ENCODE results near the gene POLR3A.

The POLR3A gene

DNA sequence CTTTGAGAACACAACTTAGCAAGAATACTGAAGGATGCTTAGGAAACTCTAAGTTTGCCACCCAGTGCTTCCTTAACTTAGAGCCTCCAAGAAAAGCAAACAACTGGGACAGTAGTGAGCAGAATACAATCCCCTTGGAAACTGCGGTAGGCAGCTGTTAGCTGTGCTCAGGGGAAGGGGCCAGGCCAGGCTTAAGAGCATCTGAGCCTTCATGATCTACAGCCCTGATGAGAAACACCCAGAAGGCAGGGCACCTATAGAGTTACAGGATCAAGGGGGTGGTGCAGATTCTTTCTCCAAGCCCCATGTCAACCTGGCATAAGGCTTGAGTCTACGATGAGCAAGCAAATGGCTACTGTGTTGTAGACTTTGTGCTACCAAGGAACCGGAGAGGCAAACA, 51.4 kb downstream of the POLR3A start:
- DNase-seq (ENCODE audit: low read depth in 2 of 2), result no peak

- no peak for DNase-seq (ENCODE audit: low read depth in 2 of 2)
Measured at GRCh38 chr10:77977016-77977415, 52.3 kb downstream of the POLR3A start.

- no peak for DNase-seq (ENCODE audit: low read depth in 2 of 2)
Measured at GRCh38 chr10:77975086-77975666, 54.1 kb downstream of the POLR3A start.

GRCh38 chr10:77974396-77975074, 54.8 kb downstream of the POLR3A start:
- no peak for DNase-seq (ENCODE audit: low read depth in 2 of 2)

DNA sequence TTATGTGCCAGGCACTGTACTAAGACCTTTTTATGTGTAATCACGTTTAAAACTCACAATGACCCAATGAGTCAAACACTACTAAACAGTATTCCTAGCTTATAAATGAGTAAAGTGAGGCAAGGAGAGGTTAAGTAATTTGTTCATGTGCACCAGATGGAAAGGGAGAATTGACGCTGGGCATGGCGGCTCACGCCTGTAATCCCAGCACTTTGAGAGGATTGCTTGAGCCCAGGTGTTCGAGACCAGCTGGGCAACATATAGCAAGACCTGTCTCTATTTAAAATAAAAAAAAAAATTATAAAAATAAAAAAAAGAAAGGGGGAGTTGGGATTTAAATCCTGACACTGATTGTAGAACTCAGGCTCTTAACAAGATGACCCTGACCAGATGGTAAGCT, 56.0 kb downstream of the POLR3A start:
- no peak for DNase-seq (ENCODE audit: low read depth in 2 of 2)

DNA sequence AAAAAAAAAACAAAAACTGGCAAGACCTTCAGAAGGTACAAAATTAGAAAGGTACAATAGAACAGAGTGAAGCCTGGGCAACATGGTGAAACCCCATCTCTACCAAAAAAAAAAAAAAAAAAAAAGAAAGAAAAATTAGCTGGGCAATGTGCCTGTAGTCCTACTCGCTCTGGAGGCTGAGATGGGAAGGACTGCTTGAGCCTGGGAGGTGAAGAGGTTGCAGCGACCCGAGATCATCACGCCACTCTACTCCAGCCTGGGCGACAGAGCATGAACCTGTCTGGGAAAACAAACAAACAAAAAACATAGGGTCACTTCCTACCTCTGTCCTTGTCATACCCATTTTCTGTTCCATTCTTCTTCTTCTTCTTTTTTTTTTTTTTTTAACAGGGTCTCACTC, 57.2 kb downstream of the POLR3A start:
- DNase-seq (ENCODE audit: low read depth in 2 of 2), result no peak

DNA sequence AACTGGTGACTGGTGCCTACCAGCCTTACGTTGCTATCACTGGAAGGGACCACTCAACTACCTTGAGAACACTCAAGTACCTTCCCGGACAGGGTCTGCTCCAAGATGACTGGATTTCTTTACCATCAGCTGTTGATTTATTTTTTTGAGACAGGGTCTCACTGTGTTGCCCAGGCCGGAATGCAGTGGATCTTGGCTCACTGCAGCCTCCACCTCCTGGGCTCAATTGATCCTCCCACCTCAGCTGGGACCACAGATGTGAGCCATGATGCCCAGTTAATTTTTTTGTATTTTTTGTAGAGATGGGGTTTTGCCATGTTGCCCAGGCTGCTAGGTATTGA, 57.5 kb downstream of the POLR3A start:
- DNase-seq (ENCODE audit: low read depth in 2 of 2), result no peak

DNA sequence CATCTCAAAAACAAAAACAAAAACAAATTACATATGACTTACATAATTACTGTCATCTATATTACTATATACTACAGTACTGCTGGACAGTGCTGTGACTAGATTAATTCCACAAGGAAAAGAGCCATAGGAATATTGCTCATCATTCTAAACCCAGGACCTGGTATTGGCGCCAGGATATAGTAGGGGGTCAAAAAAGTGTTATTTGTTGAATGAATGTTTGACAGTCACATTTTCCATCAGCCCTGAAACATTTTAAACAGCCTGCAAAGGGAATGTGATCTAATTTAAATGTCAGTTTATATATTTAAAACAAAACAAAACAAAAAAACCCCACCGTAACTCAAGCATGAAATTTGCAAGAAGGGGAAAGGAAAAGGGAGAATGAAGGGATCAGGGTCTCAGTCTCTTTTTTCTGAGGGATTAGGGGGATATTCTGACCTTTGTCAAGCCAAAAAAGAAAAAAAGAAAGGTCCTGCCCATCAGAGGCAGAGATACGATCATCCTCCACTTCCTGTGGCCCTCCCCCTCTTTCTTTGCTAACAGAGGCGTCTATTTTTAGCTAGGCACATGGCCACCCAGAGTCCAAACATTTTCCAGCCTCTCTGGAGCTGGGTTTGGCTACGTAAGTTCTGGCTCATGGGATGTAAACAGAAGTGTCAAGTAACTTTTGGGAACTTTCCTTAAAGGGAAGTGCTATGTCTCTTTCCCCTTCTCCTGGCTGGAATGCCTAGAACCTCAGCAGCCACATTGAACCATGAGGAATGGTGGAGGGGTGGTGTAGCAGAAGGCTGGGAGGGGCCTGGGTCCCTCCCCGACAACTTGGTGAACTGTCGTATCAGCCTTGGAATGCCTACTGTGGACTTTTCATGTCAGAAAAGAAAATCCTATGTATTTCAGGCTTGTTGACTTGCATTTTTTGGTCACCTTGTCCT, 58.2 kb downstream of the POLR3A start:
- no peak for DNase-seq (ENCODE audit: low read depth in 2 of 2)

DNA sequence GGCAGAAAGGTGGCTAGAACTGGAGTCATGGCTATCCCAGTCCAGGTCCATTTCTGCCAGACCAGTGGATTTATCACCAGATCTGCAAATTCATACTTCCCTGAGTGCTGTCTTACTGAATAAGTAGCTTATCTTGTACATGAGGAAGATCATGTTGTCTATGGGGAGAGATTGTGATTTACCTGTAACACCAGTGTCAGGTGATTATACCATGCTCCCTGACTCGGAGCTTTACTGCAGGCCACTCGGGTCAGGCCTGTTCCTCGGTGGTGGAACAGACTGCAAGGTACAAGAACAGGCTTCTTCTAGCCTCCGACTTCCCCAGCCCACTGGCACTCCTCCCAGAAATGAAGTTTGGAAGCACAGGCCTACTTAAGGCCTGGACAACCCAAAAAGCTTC, 60.2 kb downstream of the POLR3A start:
- no peak for DNase-seq (ENCODE audit: low read depth in 2 of 2)

DNA sequence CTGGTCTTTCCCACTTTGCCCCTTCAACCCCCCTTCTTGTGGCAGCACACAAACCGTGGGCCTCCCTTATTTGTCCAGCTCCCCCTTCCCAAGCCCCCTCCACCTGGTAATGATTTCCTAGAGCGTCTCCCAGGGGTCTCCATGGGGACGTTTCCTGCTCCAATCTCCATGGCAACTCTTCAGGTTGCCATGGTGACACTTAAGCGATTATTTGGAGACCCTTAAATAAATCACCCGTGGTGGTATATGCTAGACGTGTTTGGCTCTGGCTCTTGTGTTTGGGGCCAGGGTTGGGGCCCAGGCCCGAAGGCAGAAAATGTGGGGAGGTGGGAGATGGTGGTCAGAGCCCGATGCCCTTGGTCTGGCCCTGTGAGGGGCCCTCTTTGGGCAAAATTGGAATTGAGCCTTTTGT, 61.7 kb downstream of the POLR3A start:
- DNase-seq (ENCODE audit: low read depth in 2 of 2), result no peak

- no peak for DNase-seq (ENCODE audit: low read depth in 2 of 2)
Measured at GRCh38 chr10:77965294-77965693, 64.0 kb downstream of the POLR3A start.

GRCh38 chr10:77964811-77965210, 64.5 kb downstream of the POLR3A start:
- DNase-seq (ENCODE audit: low read depth in 2 of 2), result no peak

DNA sequence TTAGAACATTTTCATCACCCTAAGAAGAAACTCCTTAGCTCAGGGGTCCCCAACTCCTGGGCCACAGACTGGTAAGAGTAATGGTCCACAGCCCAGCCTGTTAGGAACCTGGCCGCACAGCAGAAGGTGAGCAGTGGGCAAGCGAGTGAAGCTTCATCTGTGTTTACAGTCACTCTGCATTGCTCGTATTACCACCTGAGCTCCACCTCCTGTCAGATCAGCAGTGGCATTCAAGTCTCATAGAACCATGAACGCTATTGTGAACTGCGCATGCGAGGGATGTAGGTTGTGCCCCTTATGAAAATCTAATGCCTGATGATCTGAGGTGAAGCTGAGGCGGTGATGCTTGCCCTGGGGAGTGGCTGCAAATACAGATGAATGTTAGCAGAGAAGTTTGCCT, 65.4 kb downstream of the POLR3A start:
- DNase-seq (ENCODE audit: low read depth in 2 of 2), result no peak

GRCh38 chr10:77962350-77963146, 66.8 kb downstream of the POLR3A start:
- no peak for DNase-seq (ENCODE audit: low read depth in 2 of 2)

DNA sequence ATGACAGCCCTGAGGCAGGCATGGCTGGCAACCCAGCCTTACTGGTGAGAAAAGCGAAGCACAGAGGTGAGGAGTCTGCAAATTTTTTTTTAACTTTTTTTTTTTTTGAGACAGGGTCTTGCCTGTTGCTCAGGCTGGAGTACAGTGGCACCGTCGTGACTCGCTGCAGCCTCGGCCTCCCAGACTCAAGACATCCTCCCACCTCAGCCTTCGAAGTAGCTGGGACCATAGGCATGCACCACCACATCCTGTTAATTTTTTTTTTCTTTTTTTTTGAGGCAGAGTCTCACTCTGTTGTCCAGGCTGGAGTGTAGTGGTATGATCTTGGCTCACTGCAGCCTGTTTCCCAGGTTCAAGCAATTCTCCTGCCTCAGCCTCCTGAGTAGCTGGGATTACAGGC, 67.6 kb downstream of the POLR3A start:
- DNase-seq (ENCODE audit: low read depth in 2 of 2), result no peak

DNA sequence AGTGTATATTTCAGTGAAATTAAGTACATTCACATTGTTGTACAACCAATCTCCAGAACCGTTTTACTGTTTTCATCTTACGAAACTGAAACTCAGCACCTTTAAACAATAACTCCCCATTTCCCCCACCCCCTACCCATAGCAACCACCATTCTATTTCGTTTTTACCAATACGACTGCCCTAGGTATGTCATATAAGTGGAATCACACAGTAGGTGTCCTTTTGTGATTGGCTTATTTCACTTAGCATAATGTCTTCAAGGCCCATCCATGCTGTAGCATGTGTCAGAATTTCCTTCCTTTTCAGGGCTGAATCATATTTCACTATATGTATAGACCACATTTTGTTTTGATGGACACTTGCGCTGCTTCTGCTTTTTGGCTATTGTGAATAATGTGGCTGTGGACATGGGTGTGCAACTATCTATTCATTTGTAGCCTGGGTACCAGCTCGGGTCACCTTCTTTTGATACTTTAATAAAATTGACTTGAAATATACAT, 68.4 kb downstream of the POLR3A start:
- DNase-seq (ENCODE audit: low read depth in 2 of 2), result no peak

DNA sequence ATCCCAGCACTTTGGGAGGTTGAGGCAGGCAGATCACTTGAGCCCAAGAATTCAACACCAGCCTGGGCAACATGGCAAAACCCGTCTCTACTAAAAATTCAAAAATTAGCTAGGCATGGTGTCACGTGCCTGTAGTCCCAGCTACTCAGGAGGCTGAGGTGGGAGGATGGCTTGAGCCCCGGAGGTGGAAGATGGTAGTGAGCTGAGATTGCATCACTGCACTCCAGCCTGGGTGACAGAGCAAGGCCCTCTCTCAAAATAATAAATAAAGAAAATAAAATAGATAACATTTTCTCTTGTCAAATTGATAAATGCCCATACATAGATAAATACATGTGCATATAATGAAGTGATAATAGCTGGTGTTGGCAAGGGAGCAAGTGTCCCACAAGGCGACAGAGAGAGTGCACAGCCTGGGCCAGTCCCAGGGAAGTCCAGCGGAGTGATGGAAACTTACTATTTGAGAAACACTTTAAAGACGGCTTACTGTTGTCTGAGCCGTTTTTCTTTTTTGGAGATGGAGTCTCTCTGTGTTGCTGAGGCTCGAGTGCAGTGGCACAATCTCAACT, 69.3 kb downstream of the POLR3A start:
- DNase-seq (ENCODE audit: low read depth in 2 of 2), result no peak

GRCh38 chr10:77959384-77959783, 69.9 kb downstream of the POLR3A start:
- DNase-seq (ENCODE audit: low read depth in 2 of 2), result no peak

DNA sequence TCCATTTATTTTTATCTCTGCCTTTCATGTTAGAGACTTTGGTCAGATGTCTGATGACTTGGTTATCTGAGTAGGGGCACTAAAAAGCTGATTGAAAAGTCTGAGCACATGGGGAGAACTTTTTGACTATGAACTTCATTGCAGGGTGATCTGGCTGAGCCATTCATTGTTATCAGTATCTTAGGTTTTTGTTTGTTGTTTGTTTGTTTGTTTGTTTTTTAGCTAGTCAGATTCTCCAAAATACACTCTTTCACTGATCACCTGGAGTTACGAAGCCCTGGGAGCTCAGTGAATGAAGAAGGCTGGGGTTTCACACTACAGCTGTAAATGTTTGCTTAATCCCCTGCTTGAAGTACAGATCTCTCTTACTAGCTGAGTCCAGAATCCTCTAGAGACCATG, 74.2 kb downstream of the POLR3A start:
- DNase-seq (ENCODE audit: low read depth in 2 of 2), result no peak

GRCh38 chr10:77949167-77949566, 80.1 kb downstream of the POLR3A start:
- no peak for DNase-seq (ENCODE audit: low read depth in 2 of 2)

DNA sequence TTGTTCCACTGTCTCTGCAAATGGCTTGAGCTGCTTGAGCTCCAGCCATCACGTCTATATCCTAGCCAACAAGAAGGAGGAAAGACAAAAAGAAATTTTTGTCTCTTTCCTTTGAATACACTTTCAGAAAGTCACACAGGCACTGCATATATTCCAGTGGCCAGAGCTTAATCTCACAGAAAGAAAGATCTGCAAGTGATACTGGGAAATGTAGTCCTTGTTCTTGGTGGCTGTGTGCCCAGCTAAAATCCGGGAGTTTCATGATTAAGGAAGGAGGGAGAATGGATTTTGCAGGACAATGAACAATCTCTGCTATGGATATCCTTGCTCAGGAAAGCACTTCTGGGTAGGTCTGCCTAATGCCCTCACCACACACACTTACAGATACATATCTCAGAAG, 83.2 kb downstream of the POLR3A start:
- no peak for DNase-seq (ENCODE audit: low read depth in 2 of 2)

GRCh38 chr10:77944519-77944918, 84.8 kb downstream of the POLR3A start:
- no peak for DNase-seq (ENCODE audit: low read depth in 2 of 2)
